NB4 (cell line): ENCODE results near the gene SCAF1.

Experiments used
- DNase-seq: peaks from one replicate; pipeline ENCODE4 v3.0.0; 2010; ENCODE audit warnings: low read depth
- H3K4me3 ChIP-seq: one replicate; pipeline ENCODE4 v1.5.1; 2011; ENCODE audit warnings: mild to moderate bottlenecking, low read depth, low read length, moderate library complexity
- MYC ChIP-seq: IDR thresholded peaks from 2 replicates; pipeline ENCODE4 v1.6.1; 2011; ENCODE audit warnings: low read depth, low read length
- POLR2A ChIP-seq: IDR thresholded peaks from 2 replicates; pipeline ENCODE4 v1.6.1; 2011; ENCODE audit warnings: mild to moderate bottlenecking; ENCODE audit not compliant: insufficient read length; ENCODE audit errors: extremely low read depth
- TF ChIP-seq, protein P1 (sequence below): IDR thresholded peaks from 2 replicates; pipeline ENCODE4 v1.6.1; 2011; ENCODE audit warnings: low read depth, low read length
- TF ChIP-seq, protein P2 (sequence below): IDR thresholded peaks from one replicate; pipeline ENCODE4 v1.5.1; 2012; ENCODE audit warnings: low read depth, low read length

Gene SCAF1

GRCh38 chr19:49676136-49676783, 34.3 kb downstream of the SCAF1 start:
- peak overlapping the region; percentile 60 for H3K4me3 ChIP-seq
- TF ChIP-seq, protein P1, sequence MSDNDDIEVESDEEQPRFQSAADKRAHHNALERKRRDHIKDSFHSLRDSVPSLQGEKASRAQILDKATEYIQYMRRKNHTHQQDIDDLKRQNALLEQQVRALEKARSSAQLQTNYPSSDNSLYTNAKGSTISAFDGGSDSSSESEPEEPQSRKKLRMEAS: no peak
- TF ChIP-seq MYC: peak; percentile 22; the same call in 1 of the 2 replicates
- peak; percentile 88 for DNase-seq

- TF ChIP-seq, protein P2, sequence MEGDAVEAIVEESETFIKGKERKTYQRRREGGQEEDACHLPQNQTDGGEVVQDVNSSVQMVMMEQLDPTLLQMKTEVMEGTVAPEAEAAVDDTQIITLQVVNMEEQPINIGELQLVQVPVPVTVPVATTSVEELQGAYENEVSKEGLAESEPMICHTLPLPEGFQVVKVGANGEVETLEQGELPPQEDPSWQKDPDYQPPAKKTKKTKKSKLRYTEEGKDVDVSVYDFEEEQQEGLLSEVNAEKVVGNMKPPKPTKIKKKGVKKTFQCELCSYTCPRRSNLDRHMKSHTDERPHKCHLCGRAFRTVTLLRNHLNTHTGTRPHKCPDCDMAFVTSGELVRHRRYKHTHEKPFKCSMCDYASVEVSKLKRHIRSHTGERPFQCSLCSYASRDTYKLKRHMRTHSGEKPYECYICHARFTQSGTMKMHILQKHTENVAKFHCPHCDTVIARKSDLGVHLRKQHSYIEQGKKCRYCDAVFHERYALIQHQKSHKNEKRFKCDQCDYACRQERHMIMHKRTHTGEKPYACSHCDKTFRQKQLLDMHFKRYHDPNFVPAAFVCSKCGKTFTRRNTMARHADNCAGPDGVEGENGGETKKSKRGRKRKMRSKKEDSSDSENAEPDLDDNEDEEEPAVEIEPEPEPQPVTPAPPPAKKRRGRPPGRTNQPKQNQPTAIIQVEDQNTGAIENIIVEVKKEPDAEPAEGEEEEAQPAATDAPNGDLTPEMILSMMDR: no peak
- TF ChIP-seq POLR2A: no peak
- TF ChIP-seq, protein P1: no peak
- TF ChIP-seq MYC: no peak
- DNase-seq: peak; percentile 100
- peak overlapping the region; percentile 92 for H3K4me3 ChIP-seq
Measured at GRCh38 chr19:49676784-49677230, 34.8 kb downstream of the SCAF1 start.

DNA sequence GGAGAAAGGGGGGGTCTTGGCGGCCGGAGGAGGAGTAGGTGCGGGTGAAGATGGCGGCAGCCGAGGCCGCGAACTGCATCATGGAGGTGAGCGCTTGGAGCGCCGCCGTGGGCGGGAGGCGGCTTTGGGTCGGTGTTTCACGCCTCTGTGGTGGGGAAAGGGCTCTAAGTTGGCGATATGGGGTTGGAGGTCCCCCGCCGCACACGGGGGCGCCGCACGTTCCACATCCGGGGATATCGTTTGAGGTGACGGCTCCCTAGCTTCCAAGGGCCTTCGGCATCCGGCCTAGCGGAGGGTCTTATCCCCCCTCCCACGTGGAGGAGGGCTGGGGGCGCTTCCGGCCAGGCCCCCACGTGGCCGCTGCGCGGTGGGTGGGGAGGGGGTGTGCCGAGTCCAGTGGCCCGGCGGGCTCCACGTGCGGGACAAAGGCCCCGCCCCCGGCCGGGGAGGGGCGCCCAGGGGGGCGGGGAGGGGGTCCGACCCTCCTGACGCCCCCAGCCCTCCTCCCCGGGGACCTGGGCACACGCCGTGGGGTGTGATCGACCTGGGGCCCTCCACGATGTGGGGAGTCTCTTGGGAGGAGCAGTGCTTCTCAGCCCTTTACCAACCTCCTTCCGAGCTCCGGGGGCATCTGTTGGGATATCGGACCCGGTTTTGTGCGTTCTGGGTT, 35.4 kb downstream of the SCAF1 start, which contains the start of gene PRMT1:
Gene PRMT1 (plus strand): TSS at position 41 of the 670 bp plus-strand sequence. CDS start 10 bp downstream, at position 51.
- peak; percentile 73 for DNase-seq
- TF ChIP-seq MYC (peak; percentile 78; the same call in 1 of the 2 replicates), POLR2A (peak; percentile 78)
- TF ChIP-seq, protein P1: peak; percentile 90
- TF ChIP-seq, protein P2: no peak
- H3K4me3 ChIP-seq: peak within 1 kb of the TSS; percentile 92

DNA sequence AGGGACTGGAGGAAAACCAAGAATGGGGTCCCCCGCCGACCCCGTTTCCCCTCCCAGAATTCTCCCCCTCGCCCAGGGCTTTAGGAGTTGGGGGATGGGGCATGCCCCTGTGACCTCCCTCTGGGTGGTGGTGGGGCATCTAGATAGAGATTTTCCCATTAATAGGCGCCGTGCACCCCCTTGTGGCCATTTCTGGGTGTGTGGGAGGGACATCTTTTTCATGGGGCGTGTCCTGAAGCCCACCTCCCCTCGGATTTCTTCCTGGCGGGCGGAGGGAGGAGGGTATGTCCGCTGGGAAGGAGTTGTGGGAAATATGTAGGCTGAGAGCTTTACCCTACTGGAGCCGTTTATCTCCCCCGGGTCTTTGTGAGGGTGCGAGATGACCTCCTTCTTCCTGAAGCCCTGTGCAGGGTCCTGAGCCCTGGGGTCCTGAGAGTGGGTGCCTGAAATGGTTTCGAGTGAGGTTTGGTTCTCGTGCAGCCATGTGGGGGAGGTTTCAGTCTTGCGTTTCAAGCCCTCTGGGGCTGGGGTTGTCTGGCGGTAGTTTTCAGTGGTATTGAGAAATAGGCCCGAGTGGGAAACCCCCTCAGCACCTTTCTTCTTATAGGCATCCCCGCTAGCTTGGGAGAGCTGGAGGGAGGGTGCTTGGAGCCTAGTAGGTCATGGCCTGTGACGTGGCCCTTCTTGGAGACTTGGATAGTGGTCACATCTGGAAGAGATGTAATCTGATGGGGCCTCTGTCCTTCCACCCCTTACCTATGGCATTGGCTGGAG, 36.1 kb downstream of the SCAF1 start:
- DNase-seq: peak; percentile 84

GRCh38 chr19:49678985-49679770, 37.2 kb downstream of the SCAF1 start:
- TF ChIP-seq MYC (no peak), POLR2A (no peak)
- TF ChIP-seq, protein P1: no peak
- TF ChIP-seq, protein P2: no peak
- peak overlapping the region; percentile 11 for H3K4me3 ChIP-seq
- DNase-seq: no peak

More for the DNA sequence above, 36.1 kb downstream of the SCAF1 start:
- peak overlapping the region; percentile 92 for H3K4me3 ChIP-seq
- peak; percentile 10 for TF ChIP-seq POLR2A
- TF ChIP-seq, protein P2: peak; percentile 55
- TF ChIP-seq, protein P1: peak; percentile 45; the same call in 1 of the 2 replicates
- peak; percentile 15; the same call in 1 of the 2 replicates for TF ChIP-seq MYC
